ENCODE data around the gene INSYN2A.

The INSYN2A gene

DNA sequence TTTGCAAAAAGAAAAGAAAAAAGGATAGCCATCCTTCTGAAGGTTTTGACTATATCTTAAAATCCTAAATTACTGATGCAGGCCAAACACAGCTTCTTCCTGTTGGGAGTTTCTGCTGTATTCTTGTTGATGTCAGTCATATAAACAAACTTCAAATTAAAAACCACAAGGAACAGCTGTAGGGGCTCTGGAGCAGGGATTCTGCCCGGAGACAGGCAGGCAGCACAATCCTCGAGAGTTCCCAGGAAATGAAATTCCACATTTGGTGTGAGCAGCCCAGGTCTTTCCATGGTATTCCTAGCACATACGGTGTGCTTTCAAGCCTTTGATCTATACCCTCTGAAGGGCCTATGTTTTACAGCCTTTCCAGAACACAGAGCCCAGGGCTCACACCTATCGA, 43.2 kb downstream of the INSYN2A start:
- DNase-seq (ENCODE audit: low read depth, low spot score): peak; percentile 16
- H3K4me3 ChIP-seq (ENCODE audit: low read depth, low read length): no peak overlapping the region
- TF ChIP-seq, protein P1, sequence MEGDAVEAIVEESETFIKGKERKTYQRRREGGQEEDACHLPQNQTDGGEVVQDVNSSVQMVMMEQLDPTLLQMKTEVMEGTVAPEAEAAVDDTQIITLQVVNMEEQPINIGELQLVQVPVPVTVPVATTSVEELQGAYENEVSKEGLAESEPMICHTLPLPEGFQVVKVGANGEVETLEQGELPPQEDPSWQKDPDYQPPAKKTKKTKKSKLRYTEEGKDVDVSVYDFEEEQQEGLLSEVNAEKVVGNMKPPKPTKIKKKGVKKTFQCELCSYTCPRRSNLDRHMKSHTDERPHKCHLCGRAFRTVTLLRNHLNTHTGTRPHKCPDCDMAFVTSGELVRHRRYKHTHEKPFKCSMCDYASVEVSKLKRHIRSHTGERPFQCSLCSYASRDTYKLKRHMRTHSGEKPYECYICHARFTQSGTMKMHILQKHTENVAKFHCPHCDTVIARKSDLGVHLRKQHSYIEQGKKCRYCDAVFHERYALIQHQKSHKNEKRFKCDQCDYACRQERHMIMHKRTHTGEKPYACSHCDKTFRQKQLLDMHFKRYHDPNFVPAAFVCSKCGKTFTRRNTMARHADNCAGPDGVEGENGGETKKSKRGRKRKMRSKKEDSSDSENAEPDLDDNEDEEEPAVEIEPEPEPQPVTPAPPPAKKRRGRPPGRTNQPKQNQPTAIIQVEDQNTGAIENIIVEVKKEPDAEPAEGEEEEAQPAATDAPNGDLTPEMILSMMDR (IDR thresholded peaks at IDR 0.05; ENCODE audit: low read depth, low read length): no peak
- in situ Hi-C loops (cut with HindIII; ENCODE audit: low sequenced_read_pairs): no loop called here

DNA sequence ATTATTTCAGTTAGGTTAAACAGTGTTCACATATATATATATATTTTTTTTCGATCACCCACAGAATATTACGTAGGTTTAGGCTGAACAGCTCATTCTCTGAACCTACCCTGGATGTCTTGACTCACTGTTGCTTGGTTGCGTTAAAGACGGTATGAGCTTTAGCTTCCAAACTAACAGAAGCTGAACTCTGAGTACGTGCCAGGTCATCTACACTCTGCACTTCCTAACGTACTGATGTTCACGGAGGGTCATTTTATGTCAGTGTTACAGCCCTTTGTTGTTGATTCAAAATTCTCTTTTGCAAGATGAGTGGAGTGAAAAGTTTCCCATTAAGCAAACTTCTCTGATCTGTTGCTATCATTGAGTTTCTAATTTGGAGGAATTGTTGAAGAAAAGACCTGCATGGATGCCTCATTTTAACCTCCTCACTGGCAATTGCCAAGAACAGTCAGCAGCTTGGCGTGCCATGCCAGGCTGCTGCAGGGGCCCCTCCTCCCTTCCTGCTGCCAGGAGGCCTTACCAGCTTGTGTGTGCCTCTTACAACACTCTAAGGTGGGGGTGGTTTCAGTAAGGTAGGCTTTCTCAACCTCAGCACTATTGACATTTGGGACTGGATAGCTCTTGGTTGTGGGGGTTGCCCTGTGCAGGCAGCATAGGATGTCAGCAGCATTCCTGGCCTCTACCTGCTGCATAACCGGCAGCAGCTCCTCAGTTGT, 44.3 kb downstream of the INSYN2A start:
- no peak overlapping the region for H3K4me3 ChIP-seq (ENCODE audit: low read depth, low read length)
- TF ChIP-seq, protein P1 (IDR thresholded peaks at IDR 0.05; ENCODE audit: low read depth, low read length): no peak
- in situ Hi-C loops (cut with HindIII; ENCODE audit: low sequenced_read_pairs): no loop called here
- peak; percentile 52 for DNase-seq (ENCODE audit: low read depth, low spot score)

DNA sequence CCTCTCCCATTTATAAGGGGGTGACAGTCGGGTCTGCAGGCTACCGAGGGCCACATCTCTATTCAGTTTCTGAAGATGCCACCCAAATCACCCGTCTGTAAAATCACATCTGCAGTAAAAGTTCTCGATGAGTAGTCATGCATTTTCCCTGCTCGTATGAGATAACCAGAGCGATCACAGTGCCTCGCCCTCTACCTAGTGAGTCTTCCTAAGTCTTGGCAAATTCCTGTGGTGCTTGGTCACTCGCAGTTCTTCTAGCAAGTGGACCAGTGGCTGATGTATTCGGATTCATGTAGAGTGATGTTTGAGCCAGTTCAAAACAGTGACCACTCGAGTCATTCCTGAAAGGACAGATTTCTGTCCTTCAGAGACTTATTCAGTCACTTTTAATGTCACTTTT, 44.9 kb downstream of the INSYN2A start:
- DNase-seq (ENCODE audit: low read depth, low spot score): peak; percentile 51
- in situ Hi-C loops (cut with HindIII; ENCODE audit: low sequenced_read_pairs): no loop called here
- H3K4me3 ChIP-seq (ENCODE audit: low read depth, low read length): no peak overlapping the region
- TF ChIP-seq, protein P1 (IDR thresholded peaks at IDR 0.05; ENCODE audit: low read depth, low read length): no peak

DNA sequence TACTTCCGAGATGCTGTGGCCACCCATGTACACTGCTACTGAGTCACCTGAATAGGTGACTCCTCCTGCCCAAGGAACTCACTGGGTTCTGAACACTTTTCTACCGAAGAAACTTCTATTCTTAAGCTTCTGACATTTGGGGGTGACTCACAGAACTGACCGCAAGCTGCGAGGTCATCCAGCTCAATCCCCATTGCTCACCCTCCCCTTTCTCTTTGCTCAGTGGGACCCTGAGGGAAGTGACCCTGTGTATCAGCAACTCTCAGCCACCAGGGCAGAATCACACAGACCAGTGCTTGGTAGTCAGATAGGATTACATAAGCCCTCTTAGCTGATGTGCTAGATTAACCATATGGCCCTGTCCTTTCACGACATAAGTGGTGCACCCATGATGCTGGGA, 46.3 kb downstream of the INSYN2A start:
- peak; percentile 70 for DNase-seq (ENCODE audit: low read depth, low spot score)
- in situ Hi-C loops (cut with HindIII; ENCODE audit: low sequenced_read_pairs): no loop called here
- H3K4me3 ChIP-seq (ENCODE audit: low read depth, low read length): no peak overlapping the region
- TF ChIP-seq, protein P1 (IDR thresholded peaks at IDR 0.05; ENCODE audit: low read depth, low read length): no peak

DNA sequence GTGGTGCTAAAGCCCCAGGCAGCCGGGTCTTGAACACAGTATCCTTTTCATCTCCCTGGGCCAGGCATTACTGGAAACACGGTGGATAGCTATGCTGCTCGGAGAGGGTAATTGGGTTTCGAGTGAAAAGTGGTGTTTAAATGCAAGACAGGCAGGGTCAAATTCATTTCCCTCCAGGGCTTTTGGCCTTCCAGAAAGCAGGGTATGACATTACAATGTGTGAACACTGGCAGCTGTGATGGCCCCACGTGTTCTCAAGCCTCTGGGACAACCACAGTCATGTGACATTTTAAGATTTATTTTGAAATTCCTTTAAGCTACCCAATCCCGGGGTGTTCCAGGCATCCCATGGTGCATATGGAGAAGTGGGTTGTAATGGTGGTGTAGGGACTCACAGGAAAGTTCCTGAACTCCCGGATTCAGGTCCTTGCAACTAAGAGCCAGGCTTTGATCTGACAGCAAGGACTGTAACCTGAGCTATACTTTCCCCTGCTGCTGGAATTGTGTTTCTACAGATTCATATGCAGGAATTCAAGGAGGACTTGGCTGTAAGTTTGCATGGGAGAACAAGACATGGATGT, 46.8 kb downstream of the INSYN2A start:
- in situ Hi-C loops (cut with HindIII; ENCODE audit: low sequenced_read_pairs): no loop called here
- H3K4me3 ChIP-seq (ENCODE audit: low read depth, low read length): no peak overlapping the region
- TF ChIP-seq, protein P1 (IDR thresholded peaks at IDR 0.05; ENCODE audit: low read depth, low read length): no peak
- peak; percentile 68 for DNase-seq (ENCODE audit: low read depth, low spot score)

DNA sequence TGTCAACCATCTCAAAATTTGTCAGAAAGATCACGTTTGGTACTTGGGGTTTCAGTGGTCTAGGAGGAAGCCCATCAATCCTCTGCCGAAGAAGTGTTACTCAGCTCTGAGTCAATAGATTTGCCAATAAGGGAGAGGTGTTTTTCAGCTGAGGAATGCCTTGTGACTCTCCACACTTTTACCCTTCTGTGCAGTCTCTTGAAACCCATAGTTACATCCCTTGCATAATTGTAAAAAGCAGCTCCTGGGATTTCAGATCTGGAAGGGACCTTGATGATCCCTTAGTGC, 47.5 kb downstream of the INSYN2A start:
- peak overlapping the region; percentile 6 for H3K4me3 ChIP-seq (ENCODE audit: low read depth, low read length)
- DNase-seq (ENCODE audit: low read depth, low spot score): peak; percentile 80
- TF ChIP-seq, protein P1 (IDR thresholded peaks at IDR 0.05; ENCODE audit: low read depth, low read length): no peak
- in situ Hi-C loops (cut with HindIII; ENCODE audit: low sequenced_read_pairs): no loop called here

Data from astrocyte of the spinal cord (primary cell).